ENCODE results near the gene KLHL9. TPM values are rescaled to one million over a fixed set of nuclear protein-coding genes. Genes with fewer than 3 reads are reported as not detected.
"Not testable (repeated sequence)": the region's sequence is repeated elsewhere in the genome, so short reads cannot be mapped to it uniquely, and the experiment has no call there.

Gene KLHL9, protein sequence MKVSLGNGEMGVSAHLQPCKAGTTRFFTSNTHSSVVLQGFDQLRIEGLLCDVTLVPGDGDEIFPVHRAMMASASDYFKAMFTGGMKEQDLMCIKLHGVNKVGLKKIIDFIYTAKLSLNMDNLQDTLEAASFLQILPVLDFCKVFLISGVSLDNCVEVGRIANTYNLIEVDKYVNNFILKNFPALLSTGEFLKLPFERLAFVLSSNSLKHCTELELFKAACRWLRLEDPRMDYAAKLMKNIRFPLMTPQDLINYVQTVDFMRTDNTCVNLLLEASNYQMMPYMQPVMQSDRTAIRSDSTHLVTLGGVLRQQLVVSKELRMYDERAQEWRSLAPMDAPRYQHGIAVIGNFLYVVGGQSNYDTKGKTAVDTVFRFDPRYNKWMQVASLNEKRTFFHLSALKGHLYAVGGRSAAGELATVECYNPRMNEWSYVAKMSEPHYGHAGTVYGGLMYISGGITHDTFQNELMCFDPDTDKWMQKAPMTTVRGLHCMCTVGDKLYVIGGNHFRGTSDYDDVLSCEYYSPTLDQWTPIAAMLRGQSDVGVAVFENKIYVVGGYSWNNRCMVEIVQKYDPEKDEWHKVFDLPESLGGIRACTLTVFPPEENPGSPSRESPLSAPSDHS
- 12.5 TPM for total RNA-seq
- long read RNA-seq, full-length matches to known transcripts = 18 of 36 reads
- long read RNA-seq, partial matches to known transcripts = 3 of 36 reads
- long read RNA-seq, other reads (novel, unspliced or antisense) = 15 of 36 reads

DNA sequence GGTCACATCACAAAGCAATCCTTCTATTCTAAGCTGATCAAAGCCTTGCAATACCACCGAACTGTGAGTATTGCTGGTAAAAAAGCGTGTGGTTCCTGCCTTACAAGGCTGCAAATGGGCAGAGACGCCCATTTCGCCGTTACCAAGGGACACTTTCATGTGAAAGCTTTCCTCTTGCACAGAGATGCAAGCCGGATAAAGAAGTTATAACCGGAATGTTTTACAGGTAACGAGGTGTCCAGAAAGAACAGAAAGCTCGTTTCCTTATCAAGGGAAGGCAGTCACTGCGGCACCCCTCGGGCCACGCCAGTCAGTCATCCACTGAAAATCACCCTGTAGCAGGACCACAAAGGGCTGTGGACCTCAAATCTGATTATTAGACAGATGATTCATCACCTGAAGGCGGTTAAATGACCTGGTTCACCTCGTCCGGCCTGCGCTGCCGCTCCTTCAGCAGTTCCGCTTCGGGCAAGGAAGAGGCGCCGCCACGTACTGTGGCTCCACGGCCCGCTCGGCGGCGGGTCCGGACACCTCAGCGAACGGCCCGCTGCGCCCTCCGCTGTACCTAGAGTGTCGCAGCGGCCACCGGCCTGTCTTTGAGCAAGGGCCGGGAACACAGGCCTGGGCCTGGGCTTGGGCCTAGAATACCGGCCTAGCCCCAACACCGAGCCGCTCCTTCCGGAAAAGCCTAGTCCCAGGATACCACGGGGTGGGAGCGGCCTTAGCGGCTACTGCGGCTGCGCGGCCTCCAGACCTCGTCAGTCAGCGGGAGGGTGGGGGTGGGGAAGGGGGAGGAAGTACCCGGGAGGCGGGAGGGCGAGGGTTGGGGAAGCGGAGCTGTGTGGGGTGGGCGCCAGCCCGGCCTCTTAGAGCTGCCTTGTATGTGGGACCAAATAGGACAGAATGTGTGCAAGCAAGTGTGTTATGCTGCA lies at the start of gene KLHL9:
Gene KLHL9, minus strand, starts transcription at position 704 of the 932 bp plus-strand sequence. Its CDS starts 545 bp downstream, at position 159.
- intact Hi-C loops (cut with DNase I) = loop anchor here (5.0 kb wide), 1 partner anchor 467 kb away; the partner anchor contains the start of gene MTAP
- DNase-seq (ENCODE audit: low spot score) = peak; percentile 96

DNA sequence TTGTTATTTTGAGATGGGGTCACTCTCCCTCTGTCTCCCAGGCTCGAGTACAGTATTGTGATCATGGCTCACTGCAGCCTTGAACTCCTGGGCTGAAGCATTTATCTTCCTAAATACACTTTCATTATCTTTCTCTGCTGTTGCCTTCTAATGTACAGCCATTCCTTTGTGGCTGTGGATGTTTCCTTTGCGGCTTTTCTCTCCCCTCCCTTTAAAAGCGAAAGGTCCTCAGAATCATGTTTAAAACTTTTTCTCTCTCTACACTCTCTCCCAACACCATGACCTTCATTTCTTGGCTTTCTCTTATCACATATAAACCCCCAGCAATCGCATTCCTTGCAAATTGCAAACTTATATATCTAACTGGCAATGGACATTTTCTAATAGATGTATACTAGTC lies 48.4 kb upstream of the KLHL9 start:
- intact Hi-C loops (cut with DNase I) = no loop called here
- DNase-seq (ENCODE audit: low spot score) = no peak

DNA sequence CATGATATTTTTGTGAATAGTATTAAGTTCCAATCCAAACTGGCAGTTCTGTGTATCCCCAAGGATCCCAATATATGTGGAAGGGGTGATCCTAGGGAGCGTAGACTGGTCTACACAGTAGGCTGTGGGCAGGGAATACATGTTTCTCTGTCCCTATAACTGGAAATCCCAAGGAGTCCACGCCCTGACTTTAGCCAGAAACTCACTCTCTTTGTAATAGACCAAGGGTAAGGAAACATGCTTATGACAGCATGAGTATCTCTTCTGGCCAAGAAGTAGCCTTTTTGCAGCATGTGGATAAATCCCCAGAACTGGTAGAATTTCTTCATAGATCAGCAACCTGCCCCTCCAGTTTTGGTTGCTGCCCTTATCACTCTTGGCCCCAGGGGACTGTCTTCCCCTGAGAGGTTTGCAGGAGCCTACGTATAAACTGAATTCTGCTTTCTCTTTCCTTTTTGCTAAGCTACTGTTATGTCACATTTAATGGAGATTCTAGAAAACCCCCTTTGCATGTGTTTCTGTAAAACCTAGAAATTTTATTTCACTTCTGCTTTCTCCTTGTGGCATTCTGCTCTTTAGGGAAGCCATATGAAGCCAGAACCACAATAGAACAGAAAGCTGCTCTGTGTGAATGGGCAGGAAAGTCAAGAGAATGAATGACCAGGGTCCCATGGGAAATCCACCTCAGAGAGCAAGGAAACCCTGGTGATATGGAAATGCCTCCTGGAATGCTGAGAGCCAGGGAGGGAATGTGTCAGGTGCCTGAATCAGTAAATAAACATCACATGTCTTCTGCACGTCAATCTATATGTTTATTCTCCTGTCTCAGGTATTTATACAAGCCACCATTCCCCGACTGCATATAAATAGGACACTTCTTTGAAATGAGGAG lies 46.5 kb upstream of the KLHL9 start:
- intact Hi-C loops (cut with DNase I) = no loop called here
- no peak for DNase-seq (ENCODE audit: low spot score)

DNA sequence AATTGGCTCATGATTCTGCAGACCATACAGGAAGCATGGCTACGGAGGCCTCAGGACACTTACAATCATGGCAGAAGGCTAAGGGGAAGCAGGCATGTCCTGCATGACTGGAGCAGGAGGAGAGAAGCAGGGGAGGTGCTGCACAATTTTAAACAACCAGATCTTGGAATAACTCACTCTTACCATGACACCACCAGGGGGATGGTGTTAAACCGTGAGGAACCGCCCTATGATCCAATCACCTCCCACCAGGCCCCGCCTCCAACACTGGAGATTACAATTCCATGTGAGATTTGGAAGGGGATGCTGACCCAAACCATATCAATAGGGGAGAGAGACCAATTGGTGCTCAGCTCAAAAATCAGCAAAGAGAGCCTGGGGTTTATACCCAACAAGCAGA lies 36.3 kb upstream of the KLHL9 start:
- intact Hi-C loops (cut with DNase I); DNase-seq (ENCODE audit: low spot score): not testable (repeated sequence)

DNA sequence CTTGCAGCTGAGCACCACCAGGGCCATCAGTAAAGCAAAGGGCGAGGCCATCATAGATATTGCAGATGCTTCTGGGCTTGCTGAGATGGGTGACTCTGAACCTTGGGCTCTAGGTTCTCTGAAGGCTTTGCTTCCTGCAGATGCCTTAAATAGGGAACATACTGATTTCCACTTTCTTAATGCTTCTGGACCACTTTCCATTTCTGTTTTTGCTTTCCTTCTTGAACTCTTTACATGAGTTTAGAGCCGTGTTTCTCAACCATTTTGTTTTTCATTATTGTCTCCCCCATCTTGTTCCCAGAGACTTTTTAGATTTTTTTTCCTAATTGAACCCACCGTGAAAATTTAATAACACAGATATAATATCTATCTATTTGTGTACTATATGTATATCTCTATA lies 32.8 kb upstream of the KLHL9 start, which contains the start of gene IFNA13:
Gene IFNA13, minus strand, starts transcription at position 101 of the 400 bp plus-strand sequence. Its CDS starts 47 bp downstream, at position 54.
- DNase-seq (ENCODE audit: low spot score) = no peak
- intact Hi-C loops (cut with DNase I) = no loop called here

DNA sequence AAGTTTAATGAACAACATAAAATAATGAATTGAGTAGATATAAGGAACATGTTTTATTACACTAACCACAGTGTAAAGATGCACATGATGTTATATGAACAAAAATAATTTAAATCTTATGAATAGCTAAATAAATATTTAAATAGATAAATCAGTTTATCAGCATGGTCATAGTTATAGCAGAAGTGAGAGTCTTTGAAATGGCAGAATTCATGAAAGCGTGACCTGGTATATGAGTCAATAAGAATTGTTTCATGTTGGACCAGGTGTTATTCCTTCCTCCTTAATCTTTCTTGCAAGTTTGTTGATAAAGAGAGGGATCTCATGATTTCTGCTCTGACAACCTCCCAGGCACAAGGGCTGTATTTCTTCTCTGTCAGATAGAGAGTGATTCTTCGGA lies 32.0 kb upstream of the KLHL9 start:
- DNase-seq (ENCODE audit: low spot score); intact Hi-C loops (cut with DNase I): not testable (repeated sequence)

DNA sequence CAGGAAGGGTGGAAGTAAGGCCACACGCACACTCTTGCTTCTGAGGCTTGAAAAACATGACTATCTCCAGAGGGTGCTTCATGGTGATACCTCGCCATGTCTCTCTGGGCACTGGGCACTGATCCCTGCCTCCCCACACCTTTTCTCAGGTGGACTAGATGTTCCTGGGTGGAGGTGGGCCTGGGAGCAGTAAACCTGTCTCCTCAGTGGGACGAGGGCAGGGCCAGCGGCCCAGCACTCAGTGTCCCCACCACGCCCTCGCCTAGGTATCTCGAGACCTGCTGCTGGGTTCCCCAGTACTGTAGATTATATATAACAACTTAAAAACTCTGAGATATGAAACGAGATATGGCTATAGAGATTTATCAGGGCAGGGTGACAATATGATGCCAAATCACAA lies 27.1 kb upstream of the KLHL9 start:
- no peak for DNase-seq (ENCODE audit: low spot score)
- intact Hi-C loops (cut with DNase I) = no loop called here

DNA sequence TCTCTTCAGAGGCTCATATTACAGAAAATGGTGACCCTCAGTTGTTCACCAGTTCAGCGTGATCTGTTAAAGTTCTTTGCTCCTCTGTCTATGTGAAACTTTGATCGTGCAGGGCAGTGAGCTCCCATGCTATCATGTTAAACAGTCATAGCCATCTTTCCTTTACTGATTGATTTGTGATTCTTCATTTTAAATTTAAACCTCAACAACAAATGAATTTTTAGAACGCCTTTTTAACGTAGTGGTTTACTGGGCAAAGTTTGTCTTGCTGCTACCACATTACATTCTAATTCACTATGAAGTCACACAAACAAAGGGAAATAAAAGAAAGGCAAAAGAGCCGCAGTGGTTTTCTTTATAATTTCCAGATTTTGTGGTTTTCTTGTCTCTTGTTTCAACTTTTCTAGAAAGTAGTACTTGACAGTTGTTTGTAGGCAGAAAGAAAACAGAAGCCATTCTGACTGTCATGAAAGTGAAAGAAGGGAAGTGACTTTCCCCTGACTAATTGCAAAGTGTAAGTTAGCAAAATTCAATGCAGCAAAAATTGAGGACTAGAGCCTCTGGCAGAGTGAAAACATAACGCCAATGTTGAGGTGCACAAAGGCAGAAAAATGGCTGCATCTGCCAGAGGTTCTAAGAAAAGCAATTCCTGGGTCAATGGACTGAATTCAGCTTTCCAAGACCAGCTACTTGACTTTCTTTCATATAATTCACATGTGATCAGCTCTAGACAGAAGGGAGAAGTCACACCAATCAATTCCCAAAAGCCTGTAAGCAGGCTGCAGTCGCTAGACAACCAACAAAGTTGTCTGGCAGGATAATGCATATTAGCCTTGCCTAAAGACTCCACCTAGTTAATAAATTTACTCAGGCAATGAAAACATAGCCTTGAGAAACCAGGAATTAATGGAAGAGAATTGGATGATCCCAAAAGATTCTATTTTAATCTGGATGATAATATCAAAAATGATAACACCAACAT lies 22.6 kb upstream of the KLHL9 start:
- DNase-seq (ENCODE audit: low spot score) = no peak

DNA sequence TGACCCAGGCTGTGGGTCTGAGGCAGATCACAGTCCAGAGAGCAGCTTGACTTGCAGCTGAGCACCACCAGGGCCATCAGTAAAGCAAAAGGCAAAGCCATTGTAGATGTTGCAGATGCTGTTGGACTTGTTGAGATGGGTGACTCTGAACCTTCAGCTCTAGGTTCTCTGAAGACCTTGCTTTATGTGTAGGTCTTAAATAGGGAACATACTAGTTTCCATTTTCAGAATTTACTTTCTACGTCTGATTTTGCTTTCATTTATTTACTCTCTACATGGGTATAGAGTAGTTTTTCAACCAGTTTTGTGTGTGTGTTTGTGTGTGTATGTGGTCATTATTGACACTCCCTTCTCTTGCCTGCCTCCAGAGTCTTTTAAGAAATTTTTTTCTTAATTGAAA lies 15.6 kb upstream of the KLHL9 start, which contains the start of gene IFNA6:
Gene IFNA6, minus strand, starts transcription at position 101 of the 400 bp plus-strand sequence. Its CDS starts 0 bp downstream, at position 101.
- intact Hi-C loops (cut with DNase I) = no loop called here
- no peak for DNase-seq (ENCODE audit: low spot score)

More for the DNA sequence above, 22.6 kb upstream of the KLHL9 start:
- intact Hi-C loops (cut with DNase I) = no loop called here

DNA sequence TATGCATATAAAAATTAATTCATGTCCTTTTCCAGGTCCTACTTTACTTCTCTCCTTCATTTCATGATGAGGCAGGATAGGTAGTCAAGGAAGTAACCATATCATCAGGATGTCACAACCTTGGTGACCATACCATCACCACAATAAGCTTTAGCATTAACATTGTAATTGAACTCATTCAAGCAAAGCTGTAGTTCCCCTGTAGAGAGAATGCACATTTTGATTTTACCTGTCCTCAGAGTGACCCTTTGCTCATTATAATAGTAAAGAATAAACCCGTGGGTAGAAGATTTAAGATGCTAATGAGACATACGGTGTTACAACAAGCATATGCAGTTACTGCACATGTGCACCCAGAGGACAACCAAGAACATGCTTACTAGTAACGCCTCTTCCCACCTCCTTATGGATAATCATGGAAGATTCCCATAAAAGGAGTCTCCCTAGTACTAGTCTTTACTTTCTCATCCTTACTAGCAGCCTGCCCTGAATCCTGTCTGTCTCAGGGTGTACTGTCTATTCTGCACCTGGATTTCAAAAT lies 13.3 kb upstream of the KLHL9 start:
- DNase-seq (ENCODE audit: low spot score) = no peak
- intact Hi-C loops (cut with DNase I) = no loop called here

DNA sequence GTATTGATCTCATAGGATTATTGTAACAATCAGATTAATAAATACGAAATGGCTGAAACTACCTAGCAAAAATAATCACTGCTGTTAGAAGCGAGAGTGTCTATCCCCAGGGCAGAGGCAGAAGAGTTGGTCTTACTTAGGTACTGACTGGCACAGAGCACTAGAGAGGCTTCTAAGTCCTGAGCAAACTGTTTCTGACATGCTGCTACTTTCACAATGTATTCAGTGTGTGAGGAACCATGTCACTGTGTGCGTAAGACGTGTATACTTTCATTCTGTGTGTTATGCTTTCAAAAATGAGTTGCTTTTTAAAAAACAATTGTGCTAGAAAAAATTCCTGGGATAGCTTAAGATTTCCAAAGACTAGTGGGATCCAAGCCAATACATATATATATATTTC lies 5.5 kb upstream of the KLHL9 start:
- intact Hi-C loops (cut with DNase I) = no loop called here

DNA sequence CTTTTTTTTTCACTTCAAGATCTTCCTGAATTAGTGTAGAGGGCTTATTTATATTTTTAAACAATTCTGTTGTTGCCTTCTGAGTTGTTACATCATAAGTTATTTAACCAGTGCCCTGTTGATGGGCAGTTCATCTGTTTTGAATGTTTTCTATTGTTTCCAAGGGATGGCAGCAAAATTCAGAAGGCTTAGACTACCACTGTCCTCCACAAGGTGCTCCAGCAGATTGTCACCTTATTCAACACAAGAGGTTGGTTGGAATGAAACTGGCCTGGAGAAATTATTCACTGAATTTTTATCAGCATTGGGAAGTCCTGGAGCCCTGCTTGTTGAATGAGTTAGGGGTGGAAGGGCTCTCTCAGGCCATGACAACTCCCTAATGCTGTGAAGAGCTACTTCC lies 1.3 kb upstream of the KLHL9 start:
- intact Hi-C loops (cut with DNase I) = no loop called here

More for the DNA sequence above, 5.5 kb upstream of the KLHL9 start:
- DNase-seq (ENCODE audit: low spot score) = no peak

DNA sequence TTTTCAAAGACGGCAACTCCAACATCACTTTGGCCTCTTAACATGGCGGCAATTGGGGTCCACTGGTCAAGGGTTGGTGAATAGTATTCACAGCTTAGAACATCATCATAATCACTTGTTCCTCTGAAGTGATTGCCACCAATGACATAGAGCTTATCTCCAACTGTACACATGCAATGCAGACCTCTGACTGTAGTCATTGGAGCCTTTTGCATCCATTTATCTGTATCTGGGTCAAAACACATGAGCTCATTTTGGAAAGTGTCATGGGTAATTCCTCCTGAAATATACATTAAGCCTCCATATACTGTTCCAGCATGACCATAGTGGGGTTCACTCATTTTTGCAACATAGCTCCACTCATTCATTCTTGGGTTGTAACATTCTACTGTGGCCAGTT lies 2.0 kb downstream of the KLHL9 start:
- intact Hi-C loops (cut with DNase I) = loop anchor here (5.0 kb wide), 1 partner anchor 469 kb away; the partner anchor contains the start of gene MTAP
- no peak for DNase-seq (ENCODE audit: low spot score)

More for the DNA sequence above, 1.3 kb upstream of the KLHL9 start:
- no peak for DNase-seq (ENCODE audit: low spot score)

DNA sequence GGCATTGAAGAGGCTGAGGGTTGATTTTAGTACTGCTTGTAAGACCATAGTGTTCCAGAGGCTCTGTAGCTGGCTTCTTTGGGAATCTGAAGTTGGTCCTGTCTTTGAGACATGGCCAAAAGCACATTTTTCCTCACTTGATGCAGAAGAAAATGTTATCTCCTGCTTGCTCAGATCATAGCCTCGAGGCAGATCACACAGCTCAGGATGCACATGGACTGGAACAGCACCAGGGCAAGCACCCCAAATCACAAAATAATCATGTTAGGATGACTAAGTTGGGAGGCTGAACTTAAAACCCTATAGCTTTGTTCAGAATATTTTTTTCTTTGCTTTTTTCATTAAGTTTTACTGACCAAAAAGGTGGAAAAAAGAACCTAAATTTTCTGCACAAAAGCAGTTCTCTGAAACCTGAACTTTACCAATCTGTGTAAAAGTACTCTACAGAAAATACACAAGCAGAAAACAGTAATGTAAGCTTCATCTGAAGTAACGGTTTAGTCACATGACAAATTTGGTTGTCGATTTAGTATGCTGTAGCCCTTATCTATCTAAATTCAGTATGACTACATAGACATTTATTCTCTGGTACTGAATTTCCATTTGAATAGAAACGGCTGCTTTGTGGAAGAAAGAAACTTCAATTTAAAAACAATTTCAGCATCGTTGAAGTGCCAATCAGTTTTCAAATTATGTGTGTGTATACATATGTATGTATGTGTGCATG lies 3.4 kb downstream of the KLHL9 start:
- intact Hi-C loops (cut with DNase I) = loop anchor here (5.0 kb wide), 1 partner anchor 470 kb away; the partner anchor contains the start of gene MTAP

DNA sequence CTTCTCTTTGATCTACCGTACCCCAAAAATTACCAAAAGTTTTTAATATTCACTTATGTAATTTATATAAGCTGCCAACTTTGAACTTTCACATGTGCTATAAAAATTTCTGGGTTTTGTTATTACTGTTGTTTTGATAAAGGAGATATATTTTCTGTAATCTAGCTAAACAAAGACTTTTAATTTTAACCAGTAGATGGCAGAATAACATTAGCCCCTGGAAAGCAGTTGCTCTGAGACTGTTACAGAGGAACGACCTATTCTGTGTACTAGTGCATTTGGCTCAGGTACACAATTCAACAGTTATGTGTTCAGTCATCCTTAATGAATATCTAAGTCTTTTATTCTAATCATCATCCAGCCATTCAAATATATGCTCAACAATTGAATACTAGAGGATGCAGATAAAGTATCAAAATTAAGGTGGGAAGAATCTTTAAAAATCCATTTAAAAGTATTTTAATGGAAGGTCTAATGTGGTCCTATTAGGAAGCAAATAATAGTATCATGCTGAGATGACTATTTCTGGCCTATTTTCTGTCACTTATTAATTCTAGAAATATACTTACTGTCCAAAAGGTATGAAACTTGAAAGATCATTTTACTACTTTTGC lies 8.6 kb downstream of the KLHL9 start:
- DNase-seq (ENCODE audit: low spot score) = no peak
- intact Hi-C loops (cut with DNase I) = no loop called here

More for the DNA sequence above, 3.4 kb downstream of the KLHL9 start:
- no peak for DNase-seq (ENCODE audit: low spot score)

DNA sequence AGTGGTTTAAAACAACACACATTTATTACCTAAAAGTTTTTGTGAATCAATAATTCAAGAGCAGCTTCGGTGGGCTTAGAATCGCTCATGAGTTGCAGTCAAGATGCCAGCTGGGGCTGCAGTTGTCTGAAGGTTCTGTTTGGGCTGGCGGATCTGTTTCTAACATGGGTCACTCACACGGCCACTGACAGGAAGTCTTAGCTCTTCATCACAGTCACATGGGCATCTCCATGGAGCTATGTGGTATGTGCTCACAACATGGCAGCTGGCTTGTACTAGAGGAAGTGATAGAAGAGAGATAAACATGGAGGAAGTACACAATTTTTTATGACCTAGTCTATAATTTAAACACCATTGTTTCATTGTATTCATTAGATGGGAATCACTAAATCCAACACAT lies 11.2 kb downstream of the KLHL9 start:
- intact Hi-C loops (cut with DNase I) = loop anchor here (5.0 kb wide), 2 partner anchors 73 to 463 kb away; no protein-coding TSS in a partner anchor
- DNase-seq (ENCODE audit: low spot score) = no peak
